Measurements from ENCODE around the gene AHNAK2.
A peak's percentile ranks its signal among the peaks of the same experiment; 100 is the strongest.
"Not testable (repeated sequence)": the region's sequence is repeated elsewhere in the genome, so short reads cannot be mapped to it uniquely, and the experiment has no call there.

Gene AHNAK2

DNA sequence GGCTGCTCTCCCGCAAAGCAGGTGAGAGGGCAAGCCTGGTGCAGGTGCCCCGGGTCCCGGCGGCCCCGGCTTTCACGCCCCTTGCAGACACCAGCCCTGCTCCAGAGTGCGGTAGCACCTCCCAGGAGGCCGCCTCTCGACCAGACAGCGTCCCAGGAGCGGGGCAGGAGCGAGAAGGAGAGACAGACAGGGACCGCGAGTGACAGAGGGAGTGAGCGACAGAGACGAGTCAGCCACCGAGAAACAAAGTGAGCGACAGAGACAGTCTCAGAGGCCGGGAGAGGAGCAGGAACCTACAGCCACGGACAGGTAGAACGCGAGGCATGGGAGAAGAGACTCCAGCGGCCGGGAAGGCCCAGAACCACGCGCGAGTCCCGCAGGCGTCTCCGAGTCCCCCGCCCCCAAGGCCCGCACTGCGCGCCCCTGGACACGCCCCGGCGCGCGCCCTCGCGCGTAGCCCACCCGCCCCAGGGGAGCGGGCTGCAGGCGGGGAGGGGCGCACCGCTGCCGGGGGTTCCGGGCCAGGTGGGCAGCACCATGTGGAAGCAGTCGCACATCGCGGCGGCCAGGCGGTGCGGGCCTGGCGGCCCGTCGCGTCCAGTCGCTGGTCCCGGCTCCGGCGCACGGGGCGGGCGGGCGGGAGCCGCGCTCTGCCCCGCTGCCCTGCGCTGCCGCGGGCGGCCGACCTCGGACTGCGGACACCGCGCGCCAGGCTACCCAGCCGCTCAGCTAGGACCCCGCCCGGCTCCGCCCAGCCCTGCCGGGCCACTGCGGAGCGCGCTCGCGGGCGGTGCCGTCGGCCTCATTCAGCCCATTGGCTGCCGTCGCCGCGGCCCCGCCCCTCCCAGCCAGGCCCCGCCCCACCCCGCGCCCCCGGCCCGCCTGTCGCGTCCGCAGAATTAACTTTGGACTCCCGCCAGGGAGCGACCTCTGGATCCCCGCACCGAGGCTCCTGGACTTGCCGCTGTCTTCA lies at the start of gene AHNAK2:
AHNAK2 (minus strand) TSS at position 694 of the 973 bp plus-strand sequence; CDS start at position 557, 137 bp downstream.
- no peaks in the 10 kb centered on the region for H3K36me3 ChIP-seq (ENCODE audit: insufficient read depth, low read length)
- TF ChIP-seq FOXP2 (optimal IDR thresholded peaks at IDR 0.05; ENCODE audit: control extremely low read depth, extremely low read length, insufficient read depth), result no peak
- no peak for TF ChIP-seq EZH2 (IDR thresholded peaks at IDR 0.05)
- TF ChIP-seq POLR2AphosphoS5 (IDR thresholded peaks at IDR 0.05; ENCODE audit: borderline replicate concordance, low read depth, low read length), result no peak
- no peak for DNase-seq (ENCODE audit: low read depth, low spot score)
- H3K4me3 ChIP-seq, result peak within 1 kb of the TSS; percentile 76
- H3K27ac ChIP-seq, result no peak within 1 kb of the TSS
- H3K9ac ChIP-seq (ENCODE audit: insufficient read length), result no peak within 1 kb of the TSS
- no peaks in the 10 kb centered on the region for H3K9me3 ChIP-seq (ENCODE audit: low read depth, low read length)

- H3K9me3 ChIP-seq (ENCODE audit: low read depth, low read length); H3K27ac ChIP-seq; H3K36me3 ChIP-seq (ENCODE audit: insufficient read depth, low read length); H3K4me3 ChIP-seq; H3K9ac ChIP-seq (ENCODE audit: insufficient read length); DNase-seq (ENCODE audit: low read depth, low spot score): not testable (repeated sequence)
Measured at GRCh38 chr14:105027718-105028117, 49.5 kb upstream of the AHNAK2 start.

DNA sequence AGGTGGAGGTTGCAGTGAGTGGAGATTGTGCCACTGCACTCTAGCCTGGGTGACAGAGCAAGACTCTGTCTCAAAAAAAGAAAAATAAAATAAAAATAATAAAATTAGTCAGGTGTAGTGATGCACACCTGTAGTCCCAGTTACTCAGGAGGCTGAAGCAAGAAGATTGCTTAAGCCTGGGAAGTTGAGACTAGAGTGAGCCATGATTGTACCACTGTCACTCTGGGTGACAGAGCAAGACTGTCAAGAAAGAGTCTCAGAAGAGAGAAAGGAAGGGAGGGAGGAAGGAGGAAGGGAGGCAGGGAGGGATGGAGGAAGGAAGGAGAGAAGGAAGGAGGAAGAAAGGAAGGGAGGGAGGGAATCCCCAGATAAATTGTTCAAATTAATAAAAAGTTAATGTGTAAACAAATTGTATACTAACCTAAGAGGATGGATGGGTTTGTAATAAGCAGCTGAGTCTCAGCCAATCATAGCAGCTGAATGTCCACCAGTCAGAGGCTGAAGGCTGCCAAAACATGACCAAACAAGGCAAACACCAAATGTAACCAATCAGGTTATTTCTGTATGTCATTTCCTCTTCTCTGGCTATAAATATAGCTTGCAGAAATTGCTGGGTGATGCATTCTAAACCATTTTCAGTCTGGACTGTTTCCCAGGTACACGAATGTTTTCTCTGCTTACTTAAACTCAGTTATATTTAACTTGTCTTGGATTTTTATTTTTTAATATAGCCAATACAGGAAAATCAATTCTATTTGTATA lies 48.8 kb upstream of the AHNAK2 start:
- DNase-seq (ENCODE audit: low read depth, low spot score), result no peak
- no peak overlapping the region for H3K4me3 ChIP-seq
- no peak overlapping the region for H3K9ac ChIP-seq (ENCODE audit: insufficient read length)
- H3K36me3 ChIP-seq (ENCODE audit: insufficient read depth, low read length), result no peaks in the 10 kb centered on the region
- TF ChIP-seq POLR2AphosphoS5 (IDR thresholded peaks at IDR 0.05; ENCODE audit: borderline replicate concordance, low read depth, low read length) (no peak), FOXP2 (optimal IDR thresholded peaks at IDR 0.05; ENCODE audit: control extremely low read depth, extremely low read length, insufficient read depth) (no peak), EZH2 (IDR thresholded peaks at IDR 0.05) (no peak)
- no peak overlapping the region for H3K27ac ChIP-seq
- no peaks in the 10 kb centered on the region; the same call in 1 of the 2 replicates for H3K9me3 ChIP-seq (ENCODE audit: low read depth, low read length)

GRCh38 chr14:105026033-105026785 lies 48.0 kb upstream of the AHNAK2 start:
- no peak for TF ChIP-seq FOXP2 (optimal IDR thresholded peaks at IDR 0.05; ENCODE audit: control extremely low read depth, extremely low read length, insufficient read depth)
- no peak for TF ChIP-seq POLR2AphosphoS5 (IDR thresholded peaks at IDR 0.05; ENCODE audit: borderline replicate concordance, low read depth, low read length)
- no peak for TF ChIP-seq EZH2 (IDR thresholded peaks at IDR 0.05)
- H3K36me3 ChIP-seq (ENCODE audit: insufficient read depth, low read length), result no peaks in the 10 kb centered on the region
- H3K9me3 ChIP-seq (ENCODE audit: low read depth, low read length), result no peaks in the 10 kb centered on the region; the same call in 1 of the 2 replicates
- no peak overlapping the region for H3K27ac ChIP-seq
- DNase-seq (ENCODE audit: low read depth, low spot score), result no peak
- no peak overlapping the region for H3K9ac ChIP-seq (ENCODE audit: insufficient read length)
- H3K4me3 ChIP-seq, result no peak overlapping the region

GRCh38 chr14:105025429-105025828 lies 47.3 kb upstream of the AHNAK2 start:
- no peak for DNase-seq (ENCODE audit: low read depth, low spot score)
- no peak overlapping the region for H3K9ac ChIP-seq (ENCODE audit: insufficient read length)
- no peak overlapping the region for H3K4me3 ChIP-seq
- no peaks in the 10 kb centered on the region for H3K36me3 ChIP-seq (ENCODE audit: insufficient read depth, low read length)
- TF ChIP-seq POLR2AphosphoS5 (IDR thresholded peaks at IDR 0.05; ENCODE audit: borderline replicate concordance, low read depth, low read length), result no peak
- TF ChIP-seq FOXP2 (optimal IDR thresholded peaks at IDR 0.05; ENCODE audit: control extremely low read depth, extremely low read length, insufficient read depth), result no peak
- TF ChIP-seq EZH2 (IDR thresholded peaks at IDR 0.05), result no peak
- H3K27ac ChIP-seq, result no peak overlapping the region
- H3K9me3 ChIP-seq (ENCODE audit: low read depth, low read length), result no peaks in the 10 kb centered on the region; the same call in 1 of the 2 replicates

GRCh38 chr14:105023791-105024480 lies 45.8 kb upstream of the AHNAK2 start:
- H3K9me3 ChIP-seq (ENCODE audit: low read depth, low read length), result no peaks in the 10 kb centered on the region; the same call in 1 of the 2 replicates
- no peak overlapping the region for H3K9ac ChIP-seq (ENCODE audit: insufficient read length)
- no peak overlapping the region for H3K27ac ChIP-seq
- TF ChIP-seq POLR2AphosphoS5 (IDR thresholded peaks at IDR 0.05; ENCODE audit: borderline replicate concordance, low read depth, low read length), result no peak
- TF ChIP-seq FOXP2 (optimal IDR thresholded peaks at IDR 0.05; ENCODE audit: control extremely low read depth, extremely low read length, insufficient read depth), result no peak
- no peak overlapping the region for H3K4me3 ChIP-seq
- no peak for DNase-seq (ENCODE audit: low read depth, low spot score)
- peaks cover 11% of the 10 kb centered on the region for H3K36me3 ChIP-seq (ENCODE audit: insufficient read depth, low read length)

DNA sequence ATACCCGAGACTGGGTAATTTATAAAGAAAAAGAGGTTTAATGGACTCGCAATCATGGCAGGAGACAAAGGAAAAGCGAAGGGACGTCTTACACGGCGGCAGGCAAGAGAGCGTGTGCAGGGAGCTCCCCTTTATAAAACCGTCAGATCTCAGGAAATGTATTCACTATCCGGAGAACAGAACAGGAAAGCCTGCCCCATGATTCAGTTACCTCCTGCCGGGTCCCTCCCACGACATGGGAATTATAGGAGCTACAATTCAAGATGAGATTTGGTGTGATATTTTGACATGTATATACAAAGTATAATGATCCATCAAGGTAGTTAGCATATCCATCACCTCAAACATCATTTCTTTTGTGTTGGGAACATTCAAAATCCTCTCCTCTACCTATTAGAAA lies 45.0 kb upstream of the AHNAK2 start:
- H3K36me3 ChIP-seq (ENCODE audit: insufficient read depth, low read length), result peaks cover 16% of the 10 kb centered on the region
- TF ChIP-seq POLR2AphosphoS5 (IDR thresholded peaks at IDR 0.05; ENCODE audit: borderline replicate concordance, low read depth, low read length) (no peak), EZH2 (IDR thresholded peaks at IDR 0.05) (no peak), FOXP2 (optimal IDR thresholded peaks at IDR 0.05; ENCODE audit: control extremely low read depth, extremely low read length, insufficient read depth) (no peak)
- H3K9me3 ChIP-seq (ENCODE audit: low read depth, low read length), result no peaks in the 10 kb centered on the region; the same call in 1 of the 2 replicates
- H3K9ac ChIP-seq (ENCODE audit: insufficient read length), result no peak overlapping the region
- no peak for DNase-seq (ENCODE audit: low read depth, low spot score)
- no peak overlapping the region for H3K4me3 ChIP-seq
- H3K27ac ChIP-seq, result no peak overlapping the region

All from SK-N-MC (cell line).